Endothelial cell (in vitro differentiated cells): ENCODE results near the gene GNA12. TPM values are rescaled to one million over a fixed set of nuclear protein-coding genes. Genes with fewer than 3 reads are reported as not detected.

Experiments used
- DNase-seq: peaks from one replicate; pipeline ENCODE4 v3.0.0; 2021; ENCODE audit warnings: low spot score
- H3K27ac Mint-ChIP-seq: one replicate; pipeline ENCODE4 v1.8.0; 2021; ENCODE audit warnings: mixed read lengths, inconsistent platforms; ENCODE audit not compliant: unreplicated experiment
- H3K27me3 Mint-ChIP-seq: one replicate; pipeline ENCODE4 v1.8.0; 2021; ENCODE audit warnings: mild to moderate bottlenecking, moderate library complexity, mixed read lengths, inconsistent platforms; ENCODE audit not compliant: unreplicated experiment
- H3K36me3 Mint-ChIP-seq: one replicate; pipeline ENCODE4 v1.8.0; 2021; ENCODE audit warnings: mild to moderate bottlenecking, low read depth, mixed read lengths, inconsistent platforms; ENCODE audit not compliant: unreplicated experiment
- H3K4me1 Mint-ChIP-seq: one replicate; pipeline ENCODE4 v1.8.0; 2021; ENCODE audit warnings: mild to moderate bottlenecking, mixed read lengths, inconsistent platforms; ENCODE audit not compliant: unreplicated experiment
- H3K4me3 Mint-ChIP-seq: one replicate; pipeline ENCODE4 v1.8.0; 2021; ENCODE audit warnings: mild to moderate bottlenecking, mixed read lengths, inconsistent platforms; ENCODE audit not compliant: unreplicated experiment
- H3K9me3 Mint-ChIP-seq: one replicate; pipeline ENCODE4 v1.8.0; 2021; ENCODE audit warnings: mixed read lengths, inconsistent platforms; ENCODE audit not compliant: unreplicated experiment
- CTCF ChIP-seq: fragments of 200-600 bp; sonication (generic); IDR thresholded peaks from one replicate; pipeline ENCODE4 v1.5.0; 2021; ENCODE audit warnings: antibody characterized with exemption; ENCODE audit not compliant: unreplicated experiment
- total RNA-seq: library from RNA; stranded (reverse); fragmentation: NEBNext Ultra II Directional; extraction: Animal tissue kit (Norgen Biotek cat#: 25700); gene quantifications from one replicate; pipeline ENCODE4 v1.2.1, GENCODE V29; 2021; ENCODE audit not compliant: unreplicated experiment

GNA12 gene
- total RNA-seq, 1 donor from 2014 or later = 105 TPM

- no peaks in the 10 kb centered on the region for H3K9me3 Mint-ChIP-seq
- H3K27me3 Mint-ChIP-seq = peaks cover 25% of the 10 kb centered on the region
- H3K27ac Mint-ChIP-seq = no peak overlapping the region
- peak overlapping the region; percentile 11 for H3K4me3 Mint-ChIP-seq
- peaks cover 31% of the 10 kb centered on the region for H3K36me3 Mint-ChIP-seq
- no peak for DNase-seq
- no peak for TF ChIP-seq CTCF
- peaks cover 47% of the 10 kb centered on the region for H3K4me1 Mint-ChIP-seq
These were observed 84.4 kb downstream of the GNA12 start for GRCh38 chr7:2759736-2760097.

GRCh38 chr7:2758673-2759616 lies 85.2 kb downstream of the GNA12 start:
- peaks cover 46% of the 10 kb centered on the region for H3K4me1 Mint-ChIP-seq
- no peak overlapping the region for H3K4me3 Mint-ChIP-seq
- TF ChIP-seq CTCF = no peak
- peaks cover 25% of the 10 kb centered on the region for H3K27me3 Mint-ChIP-seq
- DNase-seq = no peak
- H3K9me3 Mint-ChIP-seq = no peaks in the 10 kb centered on the region
- peak overlapping the region; percentile 73 for H3K27ac Mint-ChIP-seq
- peaks cover 36% of the 10 kb centered on the region for H3K36me3 Mint-ChIP-seq

DNA sequence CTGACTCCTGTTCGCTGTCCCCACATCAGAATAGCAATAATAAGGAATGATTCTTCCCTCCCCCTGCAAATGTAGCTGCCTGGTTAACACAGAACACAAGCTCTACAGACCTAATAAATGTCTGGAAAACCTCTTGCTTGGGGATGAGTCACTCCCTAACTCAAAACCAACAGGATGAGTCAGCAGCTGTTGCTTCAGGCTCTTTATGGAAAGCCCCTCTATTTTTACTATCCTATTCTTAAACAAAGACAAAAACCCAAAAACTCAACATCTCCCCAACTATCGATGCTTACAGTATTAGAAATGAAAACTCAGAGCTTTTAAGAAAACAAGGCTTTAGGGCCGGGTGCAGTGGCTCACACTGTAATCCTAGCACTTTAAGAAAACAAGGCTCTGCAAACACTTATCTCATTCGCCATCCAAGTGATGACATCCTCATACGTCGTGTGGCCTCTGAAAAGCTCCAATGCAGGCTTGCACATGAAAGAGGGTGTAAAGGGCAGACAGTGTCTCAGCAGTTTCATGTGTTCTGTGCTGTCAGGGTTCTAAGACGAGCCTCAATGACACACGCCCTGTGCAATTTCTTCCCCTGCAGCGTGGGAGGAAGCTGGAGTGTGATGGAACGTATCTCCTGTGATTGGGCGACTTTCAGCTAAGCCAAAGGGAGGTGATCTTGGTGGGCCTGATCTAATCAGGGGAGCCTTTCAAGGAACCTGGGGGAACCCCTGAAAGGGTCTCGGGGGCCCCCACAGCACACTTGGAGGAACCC lies 86.0 kb downstream of the GNA12 start:
- no peak overlapping the region for H3K4me3 Mint-ChIP-seq
- peaks cover 22% of the 10 kb centered on the region for H3K27me3 Mint-ChIP-seq
- H3K4me1 Mint-ChIP-seq = peaks cover 38% of the 10 kb centered on the region
- no peak for DNase-seq
- H3K27ac Mint-ChIP-seq = peak overlapping the region; percentile 73
- TF ChIP-seq CTCF = no peak
- no peaks in the 10 kb centered on the region for H3K9me3 Mint-ChIP-seq
- H3K36me3 Mint-ChIP-seq = peaks cover 42% of the 10 kb centered on the region

- TF ChIP-seq CTCF = no peak
- Mint-ChIP-seq H3K36me3 (peaks cover 41% of the 10 kb centered on the region), H3K4me3 (no peak overlapping the region), H3K4me1 (peaks cover 34% of the 10 kb centered on the region), H3K27me3 (peaks cover 19% of the 10 kb centered on the region), H3K27ac (peak overlapping the region; percentile 13), H3K9me3 (no peaks in the 10 kb centered on the region)
- no peak for DNase-seq
These were observed 86.7 kb downstream of the GNA12 start for GRCh38 chr7:2757361-2757903.
